ENCODE measurements around the gene CLDN10. TPM values are rescaled to one million over a fixed set of nuclear protein-coding genes. Genes with fewer than 3 reads are reported as not detected.
"Not testable (repeated sequence)": the region's sequence is repeated elsewhere in the genome, so short reads cannot be mapped to it uniquely, and the experiment has no call there.

The CLDN10 gene
- total RNA-seq, 1 donor from 2014 or later = 13.6 TPM

DNA sequence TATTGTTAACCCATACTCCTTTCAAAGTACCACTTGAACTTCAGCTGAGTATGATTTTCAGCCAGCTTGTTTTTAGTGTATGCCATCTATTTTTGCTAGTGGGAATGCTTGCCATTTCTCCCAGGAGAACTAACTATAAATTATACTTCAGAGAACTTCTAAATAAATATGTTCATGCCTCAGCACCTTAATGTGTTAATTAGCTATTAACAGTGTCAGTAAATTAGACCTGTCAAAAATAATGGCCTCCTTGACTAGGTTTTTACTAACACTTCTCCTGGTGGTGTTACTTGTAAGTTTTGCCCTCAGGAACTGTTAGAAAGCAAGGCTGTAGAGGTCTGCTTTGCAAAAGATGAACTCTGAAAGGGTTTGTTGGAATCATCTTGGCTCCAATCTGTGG lies 4.5 kb downstream of the CLDN10 start:
- no peak overlapping the region for H3K4me3 ChIP-seq (ENCODE audit: low read length in 3 of 3)
- no peaks in the 10 kb centered on the region for H3K36me3 ChIP-seq (ENCODE audit: control insufficient read depth in 3 of 3, insufficient read depth in 3 of 3, low read length in 3 of 3)
- H3K9ac ChIP-seq (ENCODE audit: low read depth in 1 of 3, low read length in 3 of 3) = no peak overlapping the region
- H3K4me1 ChIP-seq (ENCODE audit: control insufficient read depth in 3 of 3, insufficient read depth in 3 of 3, low read length in 3 of 3) = peaks cover 0 to 4% (median 0%) of the 10 kb centered on the region in 3 donors
- H3K27me3 ChIP-seq (ENCODE audit: control insufficient read depth in 3 of 3, insufficient read depth in 3 of 3, low read length in 3 of 3) = peaks cover 22 to 27% (median 26%) of the 10 kb centered on the region in 3 donors
- no peak overlapping the region for H3K27ac ChIP-seq (ENCODE audit: low read depth, low read length)
- no peaks in the 10 kb centered on the region for H3K9me3 ChIP-seq (ENCODE audit: control insufficient read depth in 3 of 3, low read length in 3 of 3)

DNA sequence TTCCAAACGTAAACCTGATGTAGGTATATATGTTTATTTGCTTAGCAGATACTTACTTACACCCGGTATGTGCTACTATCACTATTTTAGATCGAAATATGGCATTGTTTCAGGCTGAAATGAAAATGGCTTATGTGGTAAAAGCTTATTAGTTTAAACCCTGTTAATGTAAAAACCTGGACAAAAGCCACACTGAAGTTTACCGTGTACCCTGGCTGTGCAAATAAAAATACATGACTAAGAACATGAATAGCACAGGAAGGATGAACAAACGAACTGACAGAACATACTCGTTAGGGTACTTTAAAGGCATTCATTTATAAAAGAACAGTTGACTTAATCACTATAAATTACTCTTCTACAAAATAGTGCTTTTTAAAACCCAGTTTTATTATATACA lies 6.6 kb downstream of the CLDN10 start:
- H3K36me3 ChIP-seq (ENCODE audit: control insufficient read depth in 3 of 3, insufficient read depth in 3 of 3, low read length in 3 of 3) = no peaks in the 10 kb centered on the region
- peaks cover 3 to 10% (median 8%) of the 10 kb centered on the region in 3 donors for H3K27me3 ChIP-seq (ENCODE audit: control insufficient read depth in 3 of 3, insufficient read depth in 3 of 3, low read length in 3 of 3)
- no peaks in the 10 kb centered on the region for H3K9me3 ChIP-seq (ENCODE audit: control insufficient read depth in 3 of 3, low read length in 3 of 3)
- H3K9ac ChIP-seq (ENCODE audit: low read depth in 1 of 3, low read length in 3 of 3) = no peak overlapping the region
- no peak overlapping the region for H3K4me3 ChIP-seq (ENCODE audit: low read length in 3 of 3)
- no peaks in the 10 kb centered on the region for H3K4me1 ChIP-seq (ENCODE audit: control insufficient read depth in 3 of 3, insufficient read depth in 3 of 3, low read length in 3 of 3)
- no peak overlapping the region for H3K27ac ChIP-seq (ENCODE audit: low read depth, low read length)

DNA sequence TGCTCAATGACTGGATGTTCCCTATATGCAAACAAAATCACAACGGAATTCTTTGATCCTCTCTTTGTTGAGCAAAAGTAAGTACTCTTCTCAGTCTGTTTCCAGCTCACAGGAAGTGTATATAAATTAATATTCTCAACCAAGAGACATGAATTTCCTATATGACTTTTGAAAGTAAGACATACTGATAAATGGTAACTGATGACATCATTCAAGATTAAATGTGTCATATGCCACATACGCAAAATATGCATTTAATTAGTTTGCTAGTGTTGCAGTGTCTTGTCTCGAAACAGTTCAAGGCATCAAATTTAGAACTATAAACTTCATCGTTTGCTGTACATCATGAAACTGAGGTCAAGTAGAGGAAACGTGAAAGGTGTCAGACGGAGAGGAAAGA lies 7.9 kb downstream of the CLDN10 start:
- Histone ChIP-seq H3K36me3 (ENCODE audit: control insufficient read depth in 3 of 3, insufficient read depth in 3 of 3, low read length in 3 of 3) (no peaks in the 10 kb centered on the region), H3K27ac (ENCODE audit: low read depth, low read length) (no peak overlapping the region), H3K4me1 (ENCODE audit: control insufficient read depth in 3 of 3, insufficient read depth in 3 of 3, low read length in 3 of 3) (no peaks in the 10 kb centered on the region), H3K9me3 (ENCODE audit: control insufficient read depth in 3 of 3, low read length in 3 of 3) (no peaks in the 10 kb centered on the region), H3K4me3 (ENCODE audit: low read length in 3 of 3) (no peak overlapping the region), H3K9ac (ENCODE audit: low read depth in 1 of 3, low read length in 3 of 3) (no peak overlapping the region), H3K27me3 (ENCODE audit: control insufficient read depth in 3 of 3, insufficient read depth in 3 of 3, low read length in 3 of 3) (peaks cover 0 to 4% (median 0%) of the 10 kb centered on the region in 3 donors)

GRCh38 chr13:95564091-95564490 lies 11.6 kb downstream of the CLDN10 start:
- Histone ChIP-seq H3K9me3 (ENCODE audit: control insufficient read depth in 3 of 3, low read length in 3 of 3) (no peaks in the 10 kb centered on the region), H3K27me3 (ENCODE audit: control insufficient read depth in 3 of 3, insufficient read depth in 3 of 3, low read length in 3 of 3) (no peaks in the 10 kb centered on the region), H3K4me1 (ENCODE audit: control insufficient read depth in 3 of 3, insufficient read depth in 3 of 3, low read length in 3 of 3) (no peaks in the 10 kb centered on the region), H3K36me3 (ENCODE audit: control insufficient read depth in 3 of 3, insufficient read depth in 3 of 3, low read length in 3 of 3) (no peaks in the 10 kb centered on the region), H3K4me3 (ENCODE audit: low read length in 3 of 3) (no peak overlapping the region), H3K27ac (ENCODE audit: low read depth, low read length) (no peak overlapping the region), H3K9ac (ENCODE audit: low read depth in 1 of 3, low read length in 3 of 3) (no peak overlapping the region)

DNA sequence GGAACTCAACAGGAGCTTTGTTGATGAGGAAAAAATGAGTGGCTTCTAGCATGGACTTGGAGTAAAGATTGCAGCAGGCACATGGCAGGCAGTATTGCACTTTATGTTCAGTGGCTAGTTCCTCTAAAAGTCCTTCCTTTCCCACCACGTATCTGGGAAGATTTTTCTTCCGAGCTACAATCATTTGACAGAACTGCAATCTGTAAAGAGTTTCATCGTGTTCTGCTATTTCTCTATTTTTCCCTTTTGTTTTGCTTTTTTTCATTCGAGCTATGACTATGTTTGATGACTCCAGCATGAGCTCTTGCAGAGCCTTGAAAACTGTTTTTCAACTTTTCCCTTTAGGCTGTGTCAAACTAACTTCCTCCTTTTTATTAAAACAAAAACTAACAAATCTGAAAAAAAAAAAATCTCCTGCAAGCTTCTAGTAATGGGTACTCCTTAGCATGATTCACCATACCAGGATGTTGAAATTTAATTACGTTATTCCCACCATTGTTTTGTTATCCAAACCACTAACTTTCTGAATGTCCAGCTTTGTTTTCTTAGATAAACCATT lies 12.3 kb downstream of the CLDN10 start:
- Histone ChIP-seq H3K9ac (ENCODE audit: low read depth in 1 of 3, low read length in 3 of 3) (no peak overlapping the region), H3K27ac (ENCODE audit: low read depth, low read length) (no peak overlapping the region), H3K4me1 (ENCODE audit: control insufficient read depth in 3 of 3, insufficient read depth in 3 of 3, low read length in 3 of 3) (no peaks in the 10 kb centered on the region)

DNA sequence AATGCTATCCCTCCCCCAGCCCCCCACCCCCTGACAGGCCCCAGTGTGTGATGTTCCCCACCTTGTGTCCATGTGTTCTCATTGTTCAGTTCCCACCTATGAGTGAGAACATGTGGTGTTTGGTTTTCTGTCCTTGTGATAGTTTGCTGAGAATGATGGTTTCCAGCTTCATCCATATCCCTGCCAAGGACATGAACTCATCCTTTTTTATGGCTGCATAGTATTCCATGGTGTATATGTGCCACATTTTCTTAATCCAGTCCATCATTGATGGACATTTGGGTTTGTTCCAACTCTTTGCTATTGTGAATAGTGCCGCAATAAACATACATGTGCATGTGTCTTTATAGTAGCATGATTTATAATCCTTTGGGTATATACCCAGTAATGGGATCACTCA lies 13.2 kb downstream of the CLDN10 start:
- not testable (repeated sequence) for H3K9me3 ChIP-seq (ENCODE audit: control insufficient read depth in 3 of 3, low read length in 3 of 3); H3K4me3 ChIP-seq (ENCODE audit: low read length in 3 of 3); H3K4me1 ChIP-seq (ENCODE audit: control insufficient read depth in 3 of 3, insufficient read depth in 3 of 3, low read length in 3 of 3); H3K27me3 ChIP-seq (ENCODE audit: control insufficient read depth in 3 of 3, insufficient read depth in 3 of 3, low read length in 3 of 3); H3K36me3 ChIP-seq (ENCODE audit: control insufficient read depth in 3 of 3, insufficient read depth in 3 of 3, low read length in 3 of 3); H3K27ac ChIP-seq (ENCODE audit: low read depth, low read length); H3K9ac ChIP-seq (ENCODE audit: low read depth in 1 of 3, low read length in 3 of 3)

More for the DNA sequence above, 12.3 kb downstream of the CLDN10 start:
- no peak overlapping the region for H3K4me3 ChIP-seq (ENCODE audit: low read length in 3 of 3)
- H3K36me3 ChIP-seq (ENCODE audit: control insufficient read depth in 3 of 3, insufficient read depth in 3 of 3, low read length in 3 of 3) = no peaks in the 10 kb centered on the region
- no peaks in the 10 kb centered on the region for H3K27me3 ChIP-seq (ENCODE audit: control insufficient read depth in 3 of 3, insufficient read depth in 3 of 3, low read length in 3 of 3)
- no peaks in the 10 kb centered on the region for H3K9me3 ChIP-seq (ENCODE audit: control insufficient read depth in 3 of 3, low read length in 3 of 3)

GRCh38 chr13:95568131-95568530 lies 15.6 kb downstream of the CLDN10 start:
- Histone ChIP-seq H3K4me1 (ENCODE audit: control insufficient read depth in 3 of 3, insufficient read depth in 3 of 3, low read length in 3 of 3) (no peaks in the 10 kb centered on the region), H3K9ac (ENCODE audit: low read depth in 1 of 3, low read length in 3 of 3) (no peak overlapping the region), H3K9me3 (ENCODE audit: control insufficient read depth in 3 of 3, low read length in 3 of 3) (no peaks in the 10 kb centered on the region), H3K4me3 (ENCODE audit: low read length in 3 of 3) (no peak overlapping the region), H3K36me3 (ENCODE audit: control insufficient read depth in 3 of 3, insufficient read depth in 3 of 3, low read length in 3 of 3) (no peaks in the 10 kb centered on the region), H3K27me3 (ENCODE audit: control insufficient read depth in 3 of 3, insufficient read depth in 3 of 3, low read length in 3 of 3) (no peaks in the 10 kb centered on the region), H3K27ac (ENCODE audit: low read depth, low read length) (no peak overlapping the region)

DNA sequence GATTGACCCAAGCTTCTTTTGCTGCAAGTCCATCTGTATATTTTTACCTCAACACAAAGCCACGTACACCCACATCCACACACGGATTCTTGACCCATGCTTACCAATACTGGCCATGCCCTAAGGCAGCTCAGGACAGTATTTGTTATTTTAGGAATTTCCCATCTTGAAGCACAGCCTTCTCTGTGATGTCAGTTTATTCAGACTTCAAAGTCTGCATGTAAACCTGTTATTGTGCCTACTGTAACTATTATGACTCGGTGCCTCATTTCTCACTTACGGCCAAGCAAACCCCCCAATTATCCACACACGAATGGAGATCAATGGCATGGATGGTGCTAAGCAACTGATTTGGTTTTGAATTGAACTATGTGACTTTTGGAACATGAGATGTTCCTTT lies 17.5 kb downstream of the CLDN10 start:
- H3K9me3 ChIP-seq (ENCODE audit: control insufficient read depth in 3 of 3, low read length in 3 of 3) = no peaks in the 10 kb centered on the region
- no peaks in the 10 kb centered on the region for H3K36me3 ChIP-seq (ENCODE audit: control insufficient read depth in 3 of 3, insufficient read depth in 3 of 3, low read length in 3 of 3)
- no peaks in the 10 kb centered on the region for H3K27me3 ChIP-seq (ENCODE audit: control insufficient read depth in 3 of 3, insufficient read depth in 3 of 3, low read length in 3 of 3)
- H3K4me1 ChIP-seq (ENCODE audit: control insufficient read depth in 3 of 3, insufficient read depth in 3 of 3, low read length in 3 of 3) = no peaks in the 10 kb centered on the region
- no peak overlapping the region for H3K27ac ChIP-seq (ENCODE audit: low read depth, low read length)
- H3K9ac ChIP-seq (ENCODE audit: low read depth in 1 of 3, low read length in 3 of 3) = no peak overlapping the region
- H3K4me3 ChIP-seq (ENCODE audit: low read length in 3 of 3) = no peak overlapping the region

- H3K36me3 ChIP-seq (ENCODE audit: control insufficient read depth in 3 of 3, insufficient read depth in 3 of 3, low read length in 3 of 3) = no peaks in the 10 kb centered on the region
- H3K4me3 ChIP-seq (ENCODE audit: low read length in 3 of 3) = no peak overlapping the region
- no peaks in the 10 kb centered on the region for H3K27me3 ChIP-seq (ENCODE audit: control insufficient read depth in 3 of 3, insufficient read depth in 3 of 3, low read length in 3 of 3)
- H3K4me1 ChIP-seq (ENCODE audit: control insufficient read depth in 3 of 3, insufficient read depth in 3 of 3, low read length in 3 of 3) = no peaks in the 10 kb centered on the region
- no peaks in the 10 kb centered on the region for H3K9me3 ChIP-seq (ENCODE audit: control insufficient read depth in 3 of 3, low read length in 3 of 3)
- no peak overlapping the region for H3K27ac ChIP-seq (ENCODE audit: low read depth, low read length)
- H3K9ac ChIP-seq (ENCODE audit: low read depth in 1 of 3, low read length in 3 of 3) = no peak overlapping the region
Observed at GRCh38 chr13:95571941-95572340, 19.4 kb downstream of the CLDN10 start.

- no peaks in the 10 kb centered on the region for H3K4me1 ChIP-seq (ENCODE audit: control insufficient read depth in 3 of 3, insufficient read depth in 3 of 3, low read length in 3 of 3)
- H3K36me3 ChIP-seq (ENCODE audit: control insufficient read depth in 3 of 3, insufficient read depth in 3 of 3, low read length in 3 of 3) = no peaks in the 10 kb centered on the region
- no peaks in the 10 kb centered on the region for H3K9me3 ChIP-seq (ENCODE audit: control insufficient read depth in 3 of 3, low read length in 3 of 3)
- H3K4me3 ChIP-seq (ENCODE audit: low read length in 3 of 3) = no peak overlapping the region
- no peak overlapping the region for H3K9ac ChIP-seq (ENCODE audit: low read depth in 1 of 3, low read length in 3 of 3)
- no peaks in the 10 kb centered on the region for H3K27me3 ChIP-seq (ENCODE audit: control insufficient read depth in 3 of 3, insufficient read depth in 3 of 3, low read length in 3 of 3)
- H3K27ac ChIP-seq (ENCODE audit: low read depth, low read length) = no peak overlapping the region
Observed at GRCh38 chr13:95573221-95573620, 20.7 kb downstream of the CLDN10 start.

DNA sequence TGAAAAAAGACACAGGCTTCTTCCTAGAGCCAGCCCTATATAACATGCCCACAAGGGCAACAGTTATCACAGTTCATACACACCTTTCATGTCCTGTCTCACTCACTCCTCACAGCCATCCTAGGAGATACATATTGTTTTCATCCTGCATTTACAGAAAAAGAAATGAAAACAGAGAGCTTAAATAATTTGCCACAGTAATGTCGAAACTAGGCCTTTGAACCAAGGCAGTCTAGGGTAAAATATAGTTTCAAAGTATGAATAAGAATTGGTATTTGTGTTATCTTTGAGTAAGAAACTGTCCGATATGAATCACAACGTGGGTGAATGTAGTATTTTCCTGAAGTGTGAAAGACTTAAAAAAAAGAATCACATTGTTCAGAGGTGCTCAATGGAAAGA lies 26.8 kb downstream of the CLDN10 start:
- H3K36me3 ChIP-seq (ENCODE audit: control insufficient read depth in 3 of 3, insufficient read depth in 3 of 3, low read length in 3 of 3) = no peaks in the 10 kb centered on the region

More for the DNA sequence above, 26.8 kb downstream of the CLDN10 start:
- H3K9ac ChIP-seq (ENCODE audit: low read depth in 1 of 3, low read length in 3 of 3) = no peak overlapping the region
- no peaks in the 10 kb centered on the region for H3K27me3 ChIP-seq (ENCODE audit: control insufficient read depth in 3 of 3, insufficient read depth in 3 of 3, low read length in 3 of 3)
- no peak overlapping the region for H3K27ac ChIP-seq (ENCODE audit: low read depth, low read length)
- no peaks in the 10 kb centered on the region for H3K4me1 ChIP-seq (ENCODE audit: control insufficient read depth in 3 of 3, insufficient read depth in 3 of 3, low read length in 3 of 3)
- no peaks in the 10 kb centered on the region for H3K9me3 ChIP-seq (ENCODE audit: control insufficient read depth in 3 of 3, low read length in 3 of 3)
- no peak overlapping the region for H3K4me3 ChIP-seq (ENCODE audit: low read length in 3 of 3)
